Kidney capillary endothelial cell (primary cell): Measurements from ENCODE around the gene KDSR.

Experiments
- DNase-seq: peaks from one replicate; pipeline ENCODE4 v3.0.0-alpha.2; 2018; ENCODE audit warnings: low spot score

The KDSR gene

GRCh38 chr18:63306819-63307550 lies 60.0 kb downstream of the KDSR start:
- no peak for DNase-seq

- DNase-seq: no peak
Measured at GRCh38 chr18:63306249-63306648, 60.8 kb downstream of the KDSR start.

DNA sequence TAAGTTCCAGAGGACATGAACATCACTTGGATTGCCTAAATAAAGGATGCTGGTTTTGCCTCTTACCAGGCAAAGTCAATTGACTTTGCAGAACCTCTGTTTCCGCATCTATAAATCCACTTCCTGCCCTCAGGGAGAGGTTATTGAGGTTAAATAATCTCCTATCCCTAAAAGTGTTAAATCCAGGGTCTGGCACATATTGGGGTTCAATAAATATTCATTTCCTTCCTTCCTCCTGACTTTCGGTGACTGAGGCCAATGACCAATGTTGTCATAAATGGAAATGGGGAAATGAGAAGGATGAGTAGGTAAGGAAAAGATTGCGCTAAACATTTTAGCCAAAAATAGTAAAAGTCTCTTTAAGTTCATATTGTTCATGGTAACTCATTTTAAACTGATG lies 63.5 kb downstream of the KDSR start:
- no peak for DNase-seq

- DNase-seq: no peak
Measured at GRCh38 chr18:63302636-63303405, 64.2 kb downstream of the KDSR start.

DNA sequence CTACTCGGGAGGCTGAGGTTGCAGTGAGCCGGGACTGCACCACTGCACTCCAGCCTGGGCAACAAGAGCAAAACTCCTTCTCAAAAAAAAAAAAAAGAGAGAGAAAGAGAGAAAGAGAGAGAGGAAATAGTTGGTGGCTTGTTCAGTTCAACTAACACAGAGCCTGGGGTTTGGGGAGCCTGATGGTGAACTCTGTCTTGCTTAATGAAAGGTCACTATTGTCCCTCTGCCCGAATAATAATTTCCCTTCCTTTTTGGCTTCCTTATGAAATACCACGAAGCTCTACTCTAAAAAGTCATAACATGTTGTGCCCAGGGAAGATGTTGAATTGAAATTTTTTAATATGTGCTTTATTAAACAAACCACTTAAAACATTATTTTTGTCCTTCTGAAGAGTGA lies 64.8 kb downstream of the KDSR start:
- no peak for DNase-seq

GRCh38 chr18:63301434-63301833 lies 65.6 kb downstream of the KDSR start:
- DNase-seq: no peak

DNA sequence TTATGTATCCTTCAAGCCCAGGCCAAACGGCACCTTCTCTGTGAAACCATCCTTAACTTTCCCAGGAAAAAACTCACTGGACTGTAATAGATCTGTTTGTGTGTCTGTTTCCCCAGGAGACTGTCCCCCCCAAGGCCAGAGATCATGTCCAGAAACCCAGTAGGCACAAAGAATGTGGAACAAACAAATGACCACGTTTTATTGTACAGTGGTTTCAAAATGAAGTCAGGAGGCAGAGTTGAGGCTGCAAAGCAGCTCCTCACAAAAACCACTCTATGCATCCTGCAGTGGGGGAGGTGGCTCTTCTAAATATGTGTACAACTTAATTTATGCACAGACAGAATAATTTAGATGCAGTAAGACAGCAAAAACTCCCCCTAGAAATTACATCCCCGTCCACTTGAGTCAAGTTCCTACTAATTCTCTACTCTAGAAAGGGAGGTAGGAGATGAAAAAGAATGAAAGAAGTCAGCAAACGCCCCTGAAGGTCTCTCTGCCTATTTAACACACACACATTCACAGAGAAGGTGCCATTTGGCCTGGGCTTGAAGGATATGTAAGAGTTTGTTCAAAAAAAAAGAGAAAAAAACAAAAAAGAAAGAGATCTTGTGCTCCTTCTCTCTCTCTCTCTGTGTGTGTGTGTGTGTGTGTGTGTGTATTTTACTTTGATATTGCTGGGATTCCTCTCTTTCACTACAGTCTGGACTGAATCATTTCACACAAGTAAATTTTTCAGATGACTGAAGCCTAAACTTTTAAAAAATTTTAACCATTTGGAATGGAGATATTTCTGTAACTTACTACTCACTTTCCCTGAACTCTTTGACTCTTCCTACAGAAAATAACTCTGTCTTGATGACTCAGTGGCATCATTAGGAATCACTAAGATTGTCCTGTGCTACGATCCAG lies 66.9 kb downstream of the KDSR start:
- no peak for DNase-seq

- DNase-seq: peak; percentile 58
Measured at GRCh38 chr18:63298400-63299365, 68.3 kb downstream of the KDSR start.

GRCh38 chr18:63297687-63298399 lies 69.2 kb downstream of the KDSR start:
- no peak for DNase-seq

DNA sequence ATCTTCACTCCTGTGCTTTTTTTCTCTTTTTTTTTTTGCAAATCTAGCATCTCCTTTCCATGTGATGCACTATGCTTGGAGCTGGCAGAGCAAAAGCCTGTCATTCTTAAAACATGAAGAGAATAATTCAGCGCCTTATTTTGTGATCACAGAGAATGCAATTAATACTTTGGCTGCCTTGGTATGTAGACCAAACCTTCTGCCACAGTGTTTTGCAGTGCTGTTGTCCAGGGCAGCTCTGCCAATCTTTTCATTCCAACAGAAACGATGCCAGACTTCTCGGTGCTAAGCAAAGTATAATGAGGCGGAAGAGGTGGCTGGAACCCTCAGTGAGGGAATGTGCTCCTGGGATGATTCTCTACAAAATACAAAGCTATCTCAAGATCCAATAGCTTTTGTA lies 73.1 kb downstream of the KDSR start:
- DNase-seq: no peak

DNA sequence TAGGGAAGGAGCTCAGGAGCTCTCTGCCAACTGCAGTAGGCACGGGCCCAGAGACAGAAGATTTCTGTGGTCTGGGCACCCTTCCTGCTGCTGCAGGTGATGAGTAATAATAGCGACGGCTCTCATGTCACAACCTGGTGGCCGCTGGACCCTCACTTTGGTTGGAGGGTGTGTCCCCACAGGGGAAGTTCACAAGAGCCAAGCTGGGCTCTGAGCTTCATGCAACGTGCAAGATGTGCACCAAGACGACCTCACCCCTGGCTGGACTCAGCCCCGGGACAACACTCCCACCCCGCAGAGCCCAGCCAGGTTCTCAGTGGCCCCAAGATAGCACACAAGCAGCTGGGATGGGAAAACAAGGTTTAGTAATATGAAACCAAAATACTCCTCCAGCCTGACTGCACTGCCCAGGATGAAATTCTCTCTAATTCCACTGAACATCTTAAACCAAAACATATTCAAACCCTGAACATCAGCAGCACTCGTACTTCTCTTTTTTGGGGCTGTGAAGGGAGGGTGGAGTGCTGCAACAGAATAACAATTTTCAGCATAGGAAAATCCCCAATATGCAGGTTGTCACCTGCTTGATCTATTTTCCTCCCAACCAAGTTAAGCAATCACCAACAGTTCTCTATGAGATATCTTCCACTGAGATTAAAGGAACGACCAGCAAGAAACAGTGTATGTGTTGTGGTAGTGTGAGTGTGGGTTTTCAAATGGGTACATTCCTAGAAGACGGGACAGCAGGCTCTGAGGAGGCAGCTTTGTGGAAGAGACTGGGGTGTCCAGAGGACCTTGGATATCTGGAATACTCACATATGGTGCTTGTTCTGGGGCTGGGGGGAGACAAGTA lies 73.9 kb downstream of the KDSR start:
- DNase-seq: no peak

GRCh38 chr18:63291278-63291677 lies 75.7 kb downstream of the KDSR start:
- no peak for DNase-seq

DNA sequence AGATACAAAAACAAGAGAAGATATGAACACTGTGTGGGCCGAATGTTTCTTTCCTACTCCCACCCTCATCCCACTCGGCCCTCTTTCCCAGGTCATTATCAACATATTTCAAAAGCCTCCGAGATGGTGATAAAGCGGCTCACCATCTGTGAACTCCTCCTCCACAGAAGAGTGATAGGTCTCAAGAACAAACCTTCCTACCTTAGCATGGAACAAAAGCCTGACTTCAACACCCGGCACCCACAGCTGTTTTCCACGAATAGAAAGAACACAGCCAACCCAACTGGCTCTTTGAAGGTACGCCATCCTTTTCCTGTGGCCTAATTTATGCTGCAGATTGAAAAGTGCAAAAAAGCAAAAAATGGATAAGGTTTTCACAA lies 76.2 kb downstream of the KDSR start:
- DNase-seq: no peak

GRCh38 chr18:63290166-63290820 lies 76.7 kb downstream of the KDSR start:
- DNase-seq: no peak

GRCh38 chr18:63288311-63288710 lies 78.7 kb downstream of the KDSR start:
- no peak for DNase-seq

- no peak for DNase-seq
Measured at GRCh38 chr18:63287691-63288220, 79.2 kb downstream of the KDSR start.

- DNase-seq: no peak
Measured at GRCh38 chr18:63286926-63287325, 80.1 kb downstream of the KDSR start.

DNA sequence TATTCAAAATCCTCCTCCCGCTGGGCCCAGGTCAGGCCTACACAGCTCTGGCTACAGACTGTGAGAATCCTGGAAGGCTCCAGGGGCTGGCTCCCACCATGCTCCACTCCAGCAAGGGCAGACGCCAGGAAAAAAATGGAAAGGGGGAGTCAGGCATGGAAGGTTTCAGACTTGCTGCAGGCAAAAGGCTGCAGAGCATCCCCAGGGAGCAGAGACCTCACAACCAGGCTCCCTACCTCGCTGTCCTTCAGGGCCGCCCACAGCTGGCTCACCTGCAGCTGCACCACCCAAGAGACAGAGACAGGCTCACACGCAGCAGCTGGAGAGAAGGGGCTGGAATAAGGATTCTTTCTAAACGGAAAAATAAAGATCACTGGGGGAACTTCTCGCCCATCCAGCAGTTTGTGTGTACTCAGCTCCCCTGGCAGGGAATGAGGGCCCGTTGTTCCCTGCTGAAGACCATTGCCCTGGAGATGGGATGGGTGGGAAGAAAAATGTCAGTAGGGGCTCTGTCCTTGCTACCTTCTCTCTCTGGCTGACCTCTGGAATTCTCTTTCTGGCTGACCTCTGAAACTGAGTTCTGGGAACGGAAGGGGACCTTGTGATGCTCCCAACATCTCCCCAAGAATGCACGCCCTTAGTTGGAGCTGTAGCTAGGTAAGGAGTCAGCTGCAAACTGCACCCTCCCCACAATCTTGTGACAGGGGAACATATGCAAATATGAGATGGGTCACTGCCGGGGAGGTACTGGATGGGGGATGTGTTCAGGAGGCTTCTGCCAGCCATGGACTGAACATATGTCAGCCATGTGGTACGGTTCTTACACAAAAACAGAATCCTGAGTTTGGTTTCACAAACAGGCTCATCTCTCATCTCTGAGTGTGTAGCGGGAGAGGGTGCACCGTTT lies 81.9 kb downstream of the KDSR start:
- DNase-seq: no peak
